Aorta (tissue), 4 donors: ENCODE measurements around the gene LINGO3. TPM values are rescaled to one million over a fixed set of nuclear protein-coding genes. Genes with fewer than 3 reads are reported as not detected.

Experiments used
- polyA plus RNA-seq, 2 donors: library from polyadenylated mRNA; stranded (reverse); fragments of 200-250 nt; gene quantifications; one replicate each; pipeline ENCODE4 v1.2.3, GENCODE V29; 2013
- total RNA-seq, 2 donors: library from RNA; stranded (reverse); fragmentation: NEBNext Ultra II Directional; extraction: Animal tissue kit (Norgen Biotek cat#: 25700); gene quantifications; one replicate each; pipeline ENCODE4 v1.2.1, GENCODE V29; 2021
- donor health status: healthy with polysubstance abuse.
- donor health status: Bipolar disorder and iron deficiency.
- donor health status: DM: no; HTN: no; CAD: no.
- donor health status: DM: yes; HTN: yes; CAD: no.

Gene LINGO3
- total and polyA plus RNA-seq, 4 donors, result 0.08 TPM; not detected in 3

Other genes with a start within 250 kb of the LINGO3 start
- 10 to 100 TPM; 41.1 to 43.6 TPM for gene MOB3A, start 211.8 kb downstream of the LINGO3 start, total RNA-seq
- gene MOB3A, start 211.8 kb downstream of the LINGO3 start, polyA plus RNA-seq, result 10 to 100 TPM; 12.5 to 15.5 TPM
- 1 to 10 TPM; 1.6 to 3.6 TPM for gene IZUMO4, start 211.2 kb downstream of the LINGO3 start, total RNA-seq
- gene IZUMO4, start 211.2 kb downstream of the LINGO3 start, polyA plus RNA-seq, result 10 to 100 TPM in 1 of 2 donors, 1 to 10 TPM in 1; 5.5 to 25.2 TPM
- gene AP3D1, start 156.6 kb downstream of the LINGO3 start, total RNA-seq, result 10 to 100 TPM; 74.8 to 84.3 TPM
- 10 to 100 TPM; 31.7 to 61.9 TPM for gene AP3D1, start 156.6 kb downstream of the LINGO3 start, polyA plus RNA-seq
- gene DOT1L, start 144.2 kb downstream of the LINGO3 start, total RNA-seq, result 10 to 100 TPM; 22.6 to 24.8 TPM
- gene DOT1L, start 144.2 kb downstream of the LINGO3 start, polyA plus RNA-seq, result 1 to 10 TPM; 4.4 to 4.9 TPM
- gene PLEKHJ1, start 71.8 kb downstream of the LINGO3 start, total RNA-seq, result 10 to 100 TPM; 24.9 to 37.7 TPM
- 10 to 100 TPM; 50.9 to 56.2 TPM for gene PLEKHJ1, start 71.8 kb downstream of the LINGO3 start, polyA plus RNA-seq
- gene SF3A2, start 71.3 kb downstream of the LINGO3 start, total RNA-seq, result 10 to 100 TPM; 56.1 to 62.2 TPM
- 10 to 100 TPM; 23.8 to 64.9 TPM for gene SF3A2, start 71.3 kb downstream of the LINGO3 start, polyA plus RNA-seq
- 1 to 10 TPM; 1.5 to 1.8 TPM for gene AMH, start 58.8 kb downstream of the LINGO3 start, total RNA-seq
- 1 to 10 TPM; 1.7 to 3.1 TPM for gene AMH, start 58.8 kb downstream of the LINGO3 start, polyA plus RNA-seq
- under 1 TPM in 1 of 2 donors, not detected in 1; 0.42 TPM for gene JSRP1, start 51.7 kb downstream of the LINGO3 start, total RNA-seq
- under 1 TPM in 1 of 2 donors, not detected in 1; 0.38 TPM for gene JSRP1, start 51.7 kb downstream of the LINGO3 start, polyA plus RNA-seq
- 1 to 10 TPM in 1 of 2 donors, under 1 TPM in 1; 0.93 to 1.5 TPM for gene PEAK3, start 26.0 kb downstream of the LINGO3 start, total RNA-seq
- gene PEAK3, start 26.0 kb downstream of the LINGO3 start, polyA plus RNA-seq, result under 1 TPM in 1 of 2 donors, not detected in 1; 0.88 TPM
- 10 to 100 TPM; 43.7 to 45.8 TPM for gene LSM7, start 20.4 kb upstream of the LINGO3 start, total RNA-seq
- gene LSM7, start 20.4 kb upstream of the LINGO3 start, polyA plus RNA-seq, result 100 to 1,000 TPM; 133 to 155 TPM
- gene SPPL2B, start 20.5 kb upstream of the LINGO3 start, total RNA-seq, result 10 to 100 TPM; 29.3 to 49.1 TPM
- gene SPPL2B, start 20.5 kb upstream of the LINGO3 start, polyA plus RNA-seq, result 10 to 100 TPM; 13.3 to 78.1 TPM
- gene TMPRSS9, start 52.1 kb upstream of the LINGO3 start, total RNA-seq, result under 1 TPM; 0.23 to 0.27 TPM
- gene TMPRSS9, start 52.1 kb upstream of the LINGO3 start, polyA plus RNA-seq, result not detected
- 10 to 100 TPM; 27.8 to 32.7 TPM for gene TIMM13, start 119.4 kb upstream of the LINGO3 start, total RNA-seq
- gene TIMM13, start 119.4 kb upstream of the LINGO3 start, polyA plus RNA-seq, result 10 to 100 TPM; 41.7 to 41.9 TPM
- 10 to 100 TPM; 18.0 to 19.7 TPM for gene LMNB2, start 148.8 kb upstream of the LINGO3 start, total RNA-seq
- gene LMNB2, start 148.8 kb upstream of the LINGO3 start, polyA plus RNA-seq, result 1 to 10 TPM; 7.1 to 7.4 TPM
- 100 to 1,000 TPM in 1 of 2 donors, 10 to 100 TPM in 1; 99.5 to 185 TPM for gene GADD45B, start 168.0 kb upstream of the LINGO3 start, total RNA-seq
- gene GADD45B, start 168.0 kb upstream of the LINGO3 start, polyA plus RNA-seq, result 100 to 1,000 TPM; 127 to 262 TPM